PC-9 (cell line): ENCODE results near the gene ZSWIM5. TPM values are rescaled to one million over a fixed set of nuclear protein-coding genes. Genes with fewer than 3 reads are reported as not detected.

Experiments used
- BruUV-seq: library from RNA; stranded (reverse); fragments of 400-500 nt; replicated peaks from 2 replicates; lab custom pipeline; 2021; lab: Mats Ljungman, UMichigan
- CTCF ChIA-PET: fragments of 300-600 bp; sonication (Branson Sonifier 250); formaldehyde crosslinking; loops from one replicate; lab custom pipeline; 2022; ENCODE audit warnings: antibody characterized with exemption; lab: Charles Lee
- POLR2A ChIA-PET: fragments of 300-600 bp; sonication (Branson Sonifier 250); formaldehyde crosslinking; loops from one replicate; lab custom pipeline; 2022; ENCODE audit warnings: antibody characterized with exemption; ENCODE audit not compliant: unreplicated experiment; lab: Charles Lee
- DNase-seq, 2 experiments: peaks; one replicate each; pipeline versions ENCODE4 v3.0.0 to v3.0.0-alpha.2; 2015 to 2022; ENCODE audit warnings: mixed read lengths in 1 of 2
- H2AFZ ChIP-seq: fragments of 200-600 bp; sonication (generic); 2 replicates; pipeline ENCODE4 v1.8.1; 2017; ENCODE audit warnings: antibody characterized with exemption
- H3F3A ChIP-seq: fragments of 200-600 bp; sonication (generic); 2 replicates; pipeline ENCODE4 v1.8.1; 2017; ENCODE audit warnings: antibody characterized with exemption, mild to moderate bottlenecking, low read depth; ENCODE audit not compliant: insufficient read depth
- H3K27ac ChIP-seq: fragments of 200-600 bp; sonication (generic); 2 replicates; pipeline ENCODE4 v1.6.1; 2016; ENCODE audit warnings: mixed run types
- H3K27me3 ChIP-seq: fragments of 200-600 bp; sonication (generic); 2 replicates; pipeline ENCODE4 v1.6.1; 2016; ENCODE audit warnings: low read depth, mixed run types; ENCODE audit not compliant: insufficient read depth
- H3K36me3 ChIP-seq: fragments of 200-600 bp; sonication (generic); 2 replicates; pipeline ENCODE4 v1.6.1; 2016; ENCODE audit warnings: low read depth, mixed run types
- H3K4me1 ChIP-seq: fragments of 200-600 bp; sonication (generic); replicated peaks from 2 replicates; pipeline ENCODE4 v1.6.1; 2016; ENCODE audit warnings: mixed run types; ENCODE audit not compliant: insufficient read depth
- H3K4me2 ChIP-seq: fragments of 200-600 bp; sonication (generic); 2 replicates; pipeline ENCODE4 v1.6.1; 2017; ENCODE audit warnings: mixed run types
- H3K4me3 ChIP-seq: fragments of 200-600 bp; sonication (generic); 2 replicates; pipeline ENCODE4 v1.6.1; 2016; ENCODE audit warnings: mixed run types
- H3K79me2 ChIP-seq: fragments of 200-600 bp; sonication (generic); 2 replicates; pipeline ENCODE4 v1.6.1; 2017; ENCODE audit warnings: low read depth, mixed run types
- H3K9me2 ChIP-seq: fragments of 200-600 bp; sonication (generic); 2 replicates; pipeline ENCODE4 v1.8.1; 2017; ENCODE audit warnings: mild to moderate bottlenecking; ENCODE audit not compliant: insufficient read depth
- H3K9me3 ChIP-seq: fragments of 200-600 bp; sonication (generic); 2 replicates; pipeline ENCODE4 v1.8.1; 2016; ENCODE audit warnings: low read depth; ENCODE audit not compliant: insufficient read depth
- H4K20me1 ChIP-seq: fragments of 200-600 bp; sonication (generic); 2 replicates; pipeline ENCODE4 v1.8.1; 2017; ENCODE audit not compliant: insufficient read depth
- CTCF ChIP-seq: fragments of 200-600 bp; sonication (generic); conservative IDR thresholded peaks from 2 replicates; pipeline ENCODE4 v1.6.1; 2017; ENCODE audit warnings: mixed run types, antibody characterized with exemption, mild to moderate bottlenecking, moderate library complexity
- EZH2 ChIP-seq: fragments of 200-600 bp; sonication (generic); IDR thresholded peaks from 2 replicates; pipeline ENCODE4 v1.8.0; 2017; ENCODE audit warnings: antibody characterized with exemption, low read depth
- intact Hi-C: fragments of 100-400 bp; cut with micrococcal nuclease; formaldehyde crosslinking; loops from one replicate; pipeline ENCODE4 v1.10.0; 2022; ENCODE audit not compliant: unreplicated experiment
- total RNA-seq: library from RNA; stranded (reverse); gene quantifications from 2 replicates; pipeline ENCODE4 v1.2.3, GENCODE V29; 2021

ZSWIM5 gene
- total RNA-seq, 1 experiment from 2014 or later = 0.50 TPM

GRCh38 chr1:45001011-45001481, 205.4 kb downstream of the ZSWIM5 start:
- intact Hi-C loops = no loop called here
- Histone ChIP-seq H3K9me3 (no peaks in the 10 kb centered on the region), H3K9me2 (no peaks in the 10 kb centered on the region), H3K36me3 (no peaks in the 10 kb centered on the region), H3K4me2 (no peak overlapping the region), H3K27me3 (no peaks in the 10 kb centered on the region), H4K20me1 (no peaks in the 10 kb centered on the region), H2AFZ (no peak overlapping the region), H3K27ac (no peak overlapping the region), H3F3A (no peaks in the 10 kb centered on the region), H3K4me3 (no peak overlapping the region), H3K79me2 (no peaks in the 10 kb centered on the region), H3K4me1 (no peaks in the 10 kb centered on the region)
- CTCF ChIA-PET = no interaction called here
- POLR2A ChIA-PET = no interaction called here
- no peak for DNase-seq
- BruUV-seq = no TSS peak
- no peak for TF ChIP-seq CTCF
- no peak for TF ChIP-seq EZH2

GRCh38 chr1:44999232-44999631, 207.2 kb downstream of the ZSWIM5 start:
- TF ChIP-seq CTCF (no peak), EZH2 (no peak)
- Histone ChIP-seq H2AFZ (no peak overlapping the region), H3K27me3 (no peaks in the 10 kb centered on the region), H3K79me2 (no peaks in the 10 kb centered on the region), H3K27ac (no peak overlapping the region), H3K36me3 (no peaks in the 10 kb centered on the region), H3K9me3 (no peaks in the 10 kb centered on the region), H4K20me1 (no peaks in the 10 kb centered on the region), H3K4me3 (no peak overlapping the region), H3K9me2 (no peaks in the 10 kb centered on the region), H3F3A (no peaks in the 10 kb centered on the region), H3K4me2 (no peak overlapping the region), H3K4me1 (no peaks in the 10 kb centered on the region)
- intact Hi-C loops = no loop called here
- ChIA-PET POLR2A (interaction anchor here (0.6 kb wide), 1 partner anchor 1297 kb away, joined by 3 read pairs; no protein-coding TSS in a partner anchor), CTCF (interaction anchor here (0.5 kb wide), 1 partner anchor 11 kb away, joined by 3 read pairs; no protein-coding TSS in a partner anchor)
- BruUV-seq = no TSS peak
- no peak for DNase-seq

DNA sequence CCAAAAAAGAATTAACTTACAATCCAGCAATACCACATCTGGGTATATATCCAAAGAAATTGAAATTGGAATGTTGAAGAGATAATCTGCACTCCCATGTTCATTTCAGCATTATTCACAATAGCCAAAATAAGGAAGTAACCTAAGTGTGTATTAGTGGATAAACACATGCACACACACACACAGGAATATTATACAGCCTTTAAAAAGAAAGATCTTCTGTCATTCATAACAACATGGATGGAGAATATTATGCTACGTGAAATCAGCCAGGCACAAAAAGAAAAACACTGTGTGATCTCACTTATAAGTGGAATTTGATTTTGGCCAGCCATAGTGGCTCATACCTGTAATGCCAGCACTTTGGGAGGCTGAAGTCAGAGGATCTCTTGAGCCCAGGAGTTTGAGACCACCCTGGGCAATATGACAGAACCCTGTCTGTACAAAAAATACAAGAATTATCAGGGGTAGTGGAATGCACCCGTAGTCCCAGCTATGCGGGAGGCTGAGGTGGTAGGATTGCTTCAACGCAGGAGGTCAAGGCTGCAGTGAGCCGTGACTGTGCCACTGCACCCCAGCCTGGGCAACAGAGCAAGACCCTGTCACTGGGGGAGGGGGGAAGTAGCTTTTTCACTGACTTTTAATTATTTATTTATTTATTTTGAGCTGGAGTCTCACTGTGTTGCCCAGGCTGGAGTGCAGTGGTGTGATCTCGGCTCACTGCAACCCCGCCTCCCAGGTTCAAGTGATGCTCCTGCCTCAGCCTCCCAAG, 210.8 kb downstream of the ZSWIM5 start:
- no peak overlapping the region for H3K4me3 ChIP-seq
- no peaks in the 10 kb centered on the region for H3K79me2 ChIP-seq
- BruUV-seq = no TSS peak
- H3K4me2 ChIP-seq = no peak overlapping the region
- H2AFZ ChIP-seq = no peak overlapping the region
- TF ChIP-seq EZH2 (no peak), CTCF (no peak)
- no peak overlapping the region for H3K27ac ChIP-seq
- H3K9me3 ChIP-seq = no peaks in the 10 kb centered on the region
- DNase-seq = no peak
- H4K20me1 ChIP-seq = no peaks in the 10 kb centered on the region
- no peaks in the 10 kb centered on the region for H3K9me2 ChIP-seq
- intact Hi-C loops = no loop called here
- no peaks in the 10 kb centered on the region for H3F3A ChIP-seq
- H3K4me1 ChIP-seq = no peaks in the 10 kb centered on the region
- CTCF ChIA-PET = no interaction called here
- H3K27me3 ChIP-seq = no peaks in the 10 kb centered on the region
- H3K36me3 ChIP-seq = no peaks in the 10 kb centered on the region
- POLR2A ChIA-PET = interaction anchor here (0.6 kb wide), 1 partner anchor 263 kb away, joined by 38 read pairs; no protein-coding TSS in a partner anchor
